Ovary (tissue), 3 donors: ENCODE data around the gene SLC10A1.

ENCODE experiments used
- CTCF ChIP-seq, 3 donors: fragments of 450-650 bp in 2 of 3; fragments of 200-600 bp in 1 of 3; IDR thresholded peaks; one replicate each; pipeline versions ENCODE4 v1.5.1 to v1.8.0; 2016 to 2022; ENCODE audit warnings: antibody characterized with exemption in 3 of 3, mild to moderate bottlenecking in 1 of 3
- EP300 ChIP-seq: sonication (generic); formaldehyde crosslinking; IDR thresholded peaks from one replicate; pipeline ENCODE4 v1.6.1; 2017; ENCODE audit warnings: antibody characterized with exemption
- POLR2A ChIP-seq: fragments of 450-650 bp; IDR thresholded peaks from one replicate; pipeline ENCODE4 v1.6.1; 2017; ENCODE audit warnings: antibody characterized with exemption, mild to moderate bottlenecking, moderate library complexity
- donor health status: DM: no; HTN: no; CAD: no.

- TF ChIP-seq CTCF (IDR thresholded peaks at IDR 0.05), result no peak
- no peak for TF ChIP-seq EP300
- TF ChIP-seq POLR2A, result no peak
Observed at GRCh38 chr14:69763761-69764510, 33.1 kb downstream of the SLC10A1 start.
